ENCODE data around the gene HELZ.
"Not testable (repeated sequence)": the region's sequence is repeated elsewhere in the genome, so short reads cannot be mapped to it uniquely, and the experiment has no call there.

HELZ gene

DNA sequence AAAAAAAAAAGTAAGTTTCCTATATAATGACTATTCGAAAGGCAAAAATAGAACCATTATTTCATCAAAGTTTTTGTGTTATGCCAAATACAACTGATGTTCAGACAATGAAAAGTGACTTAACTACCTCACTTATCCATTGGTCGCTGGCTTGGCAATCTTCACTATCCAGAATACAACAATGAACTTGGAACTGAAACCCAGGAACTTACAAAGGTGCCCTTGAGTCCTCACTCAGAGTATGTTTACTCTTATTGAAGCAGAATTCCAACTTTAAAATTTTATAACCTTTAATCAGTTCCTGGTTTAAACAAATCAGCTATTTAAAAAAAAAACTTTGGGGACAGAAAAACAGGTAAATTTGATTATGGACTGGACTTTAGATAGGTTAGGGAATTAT is 34.1 kb downstream of the HELZ start:
- Histone ChIP-seq H3K4me1 (ENCODE audit: control insufficient read depth, insufficient read depth, low read length, unreplicated experiment) (peaks cover 27% of the 10 kb centered on the region), H2AFZ (ENCODE audit: low read length, unreplicated experiment) (no peak overlapping the region), H3K36me3 (ENCODE audit: insufficient read depth, low read length) (0 out of 2 replicates have a peak, but pooled peaks cover 8% of the 10 kb centered on the region), H3K27ac (ENCODE audit: low read depth, low read length) (no peak overlapping the region), H3K4me3 (ENCODE audit: low read depth, low read length) (no peak overlapping the region), H3K27me3 (ENCODE audit: insufficient read depth, low read length) (no peaks in the 10 kb centered on the region), H3K79me2 (ENCODE audit: control insufficient read depth, insufficient read depth, low read length, unreplicated experiment) (peaks cover 7% of the 10 kb centered on the region)

DNA sequence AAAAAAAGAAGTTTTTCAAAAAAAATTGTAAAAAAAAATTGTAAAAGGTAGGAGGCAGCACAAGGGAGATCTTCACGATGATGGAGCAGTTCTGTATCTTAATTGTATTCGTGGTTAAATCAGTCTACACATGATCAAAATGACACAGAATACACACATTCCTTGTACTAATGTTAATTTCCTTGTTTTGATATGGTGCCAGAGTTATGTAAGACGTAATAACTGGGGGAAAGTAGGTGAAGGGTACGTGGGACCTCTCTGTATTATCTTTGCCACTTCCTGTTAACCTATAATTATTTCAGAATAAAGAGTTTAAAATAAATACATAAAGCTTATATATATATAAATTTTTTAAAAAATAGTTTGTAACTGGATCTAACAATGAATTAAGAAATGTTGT is 36.8 kb downstream of the HELZ start:
- Histone ChIP-seq H3K79me2 (ENCODE audit: control insufficient read depth, insufficient read depth, low read length, unreplicated experiment) (peaks cover 5% of the 10 kb centered on the region), H3K36me3 (ENCODE audit: insufficient read depth, low read length) (peaks cover 14% of the 10 kb centered on the region)

GRCh38 chr17:67203818-67204217 is 41.2 kb downstream of the HELZ start:
- peaks cover 18% of the 10 kb centered on the region for H3K36me3 ChIP-seq (ENCODE audit: insufficient read depth, low read length)
- H3K27ac ChIP-seq (ENCODE audit: low read depth, low read length), result no peak overlapping the region
- peaks cover 3% of the 10 kb centered on the region for H3K4me1 ChIP-seq (ENCODE audit: control insufficient read depth, insufficient read depth, low read length, unreplicated experiment)
- H3K79me2 ChIP-seq (ENCODE audit: control insufficient read depth, insufficient read depth, low read length, unreplicated experiment), result no peaks in the 10 kb centered on the region
- H3K27me3 ChIP-seq (ENCODE audit: insufficient read depth, low read length), result no peaks in the 10 kb centered on the region
- no peak overlapping the region for H3K4me3 ChIP-seq (ENCODE audit: low read depth, low read length)
- no peak overlapping the region for H2AFZ ChIP-seq (ENCODE audit: low read length, unreplicated experiment)

More for the DNA sequence above, 36.8 kb downstream of the HELZ start:
- Histone ChIP-seq H3K4me3 (ENCODE audit: low read depth, low read length) (no peak overlapping the region), H3K27me3 (ENCODE audit: insufficient read depth, low read length) (no peaks in the 10 kb centered on the region), H3K4me1 (ENCODE audit: control insufficient read depth, insufficient read depth, low read length, unreplicated experiment) (peaks cover 21% of the 10 kb centered on the region), H3K27ac (ENCODE audit: low read depth, low read length) (no peak overlapping the region), H2AFZ (ENCODE audit: low read length, unreplicated experiment) (no peak overlapping the region)

- no peaks in the 10 kb centered on the region for H3K4me1 ChIP-seq (ENCODE audit: control insufficient read depth, insufficient read depth, low read length, unreplicated experiment)
- H3K79me2 ChIP-seq (ENCODE audit: control insufficient read depth, insufficient read depth, low read length, unreplicated experiment), result no peaks in the 10 kb centered on the region
- H3K36me3 ChIP-seq (ENCODE audit: insufficient read depth, low read length), result peaks cover 21% of the 10 kb centered on the region
- H3K4me3 ChIP-seq (ENCODE audit: low read depth, low read length), result no peak overlapping the region
- no peaks in the 10 kb centered on the region for H3K27me3 ChIP-seq (ENCODE audit: insufficient read depth, low read length)
- no peak overlapping the region for H2AFZ ChIP-seq (ENCODE audit: low read length, unreplicated experiment)
- no peak overlapping the region for H3K27ac ChIP-seq (ENCODE audit: low read depth, low read length)
Measured at GRCh38 chr17:67202503-67202902, 42.5 kb downstream of the HELZ start.

- Histone ChIP-seq H2AFZ (ENCODE audit: low read length, unreplicated experiment) (no peak overlapping the region), H3K4me3 (ENCODE audit: low read depth, low read length) (no peak overlapping the region), H3K4me1 (ENCODE audit: control insufficient read depth, insufficient read depth, low read length, unreplicated experiment) (no peaks in the 10 kb centered on the region), H3K36me3 (ENCODE audit: insufficient read depth, low read length) (peaks cover 21% of the 10 kb centered on the region), H3K79me2 (ENCODE audit: control insufficient read depth, insufficient read depth, low read length, unreplicated experiment) (no peaks in the 10 kb centered on the region), H3K27me3 (ENCODE audit: insufficient read depth, low read length) (no peaks in the 10 kb centered on the region), H3K27ac (ENCODE audit: low read depth, low read length) (no peak overlapping the region)
Measured at GRCh38 chr17:67200727-67201301, 44.2 kb downstream of the HELZ start.

- Histone ChIP-seq H3K79me2 (ENCODE audit: control insufficient read depth, insufficient read depth, low read length, unreplicated experiment) (no peaks in the 10 kb centered on the region), H3K36me3 (ENCODE audit: insufficient read depth, low read length) (peaks cover 26% of the 10 kb centered on the region), H3K27me3 (ENCODE audit: insufficient read depth, low read length) (no peaks in the 10 kb centered on the region), H2AFZ (ENCODE audit: low read length, unreplicated experiment) (no peak overlapping the region), H3K4me1 (ENCODE audit: control insufficient read depth, insufficient read depth, low read length, unreplicated experiment) (no peaks in the 10 kb centered on the region), H3K27ac (ENCODE audit: low read depth, low read length) (no peak overlapping the region), H3K4me3 (ENCODE audit: low read depth, low read length) (no peak overlapping the region)
Measured at GRCh38 chr17:67198131-67198530, 46.9 kb downstream of the HELZ start.

DNA sequence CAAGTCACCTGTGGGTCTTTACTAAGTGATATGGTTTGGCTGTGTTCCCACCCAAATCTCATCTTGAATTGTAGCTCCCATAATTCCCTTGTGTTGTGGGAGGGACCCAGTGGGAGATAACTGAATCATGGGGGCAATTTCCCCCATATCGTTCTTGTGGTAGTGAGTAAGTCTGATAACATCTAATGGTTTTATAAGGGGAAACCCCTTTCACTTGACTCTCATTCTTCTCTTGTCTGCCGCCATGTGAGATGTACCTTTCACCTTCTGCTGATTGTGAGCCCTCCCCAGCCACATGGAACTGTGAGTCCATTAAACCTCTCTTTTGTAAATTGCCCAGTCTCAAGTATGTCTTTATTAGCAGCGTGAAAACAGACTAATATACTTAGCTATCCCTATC is 48.0 kb downstream of the HELZ start:
- peaks cover 24% of the 10 kb centered on the region for H3K36me3 ChIP-seq (ENCODE audit: insufficient read depth, low read length)
- H3K27ac ChIP-seq (ENCODE audit: low read depth, low read length); H2AFZ ChIP-seq (ENCODE audit: low read length, unreplicated experiment); H3K4me1 ChIP-seq (ENCODE audit: control insufficient read depth, insufficient read depth, low read length, unreplicated experiment); H3K4me3 ChIP-seq (ENCODE audit: low read depth, low read length); H3K79me2 ChIP-seq (ENCODE audit: control insufficient read depth, insufficient read depth, low read length, unreplicated experiment); H3K27me3 ChIP-seq (ENCODE audit: insufficient read depth, low read length): not testable (repeated sequence)

DNA sequence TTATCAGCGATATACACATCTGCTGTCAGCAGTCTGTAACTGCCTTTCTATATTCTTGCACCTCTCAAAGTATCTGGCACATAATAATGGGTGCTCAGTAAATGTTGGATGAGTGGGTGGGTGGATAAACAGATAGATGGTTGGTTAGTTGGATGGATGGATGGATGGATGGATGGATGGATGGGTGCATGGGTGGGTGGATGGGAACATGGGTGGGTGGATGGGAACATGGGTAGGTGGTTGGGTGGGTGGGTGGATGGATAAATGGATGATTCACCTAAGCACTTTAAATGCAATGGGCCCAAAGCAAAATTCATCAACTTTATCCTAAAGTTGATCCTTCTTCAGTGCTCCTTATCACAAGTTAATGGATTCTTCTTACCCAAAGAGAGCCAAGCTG is 48.6 kb downstream of the HELZ start:
- no peak overlapping the region for H3K4me3 ChIP-seq (ENCODE audit: low read depth, low read length)
- no peaks in the 10 kb centered on the region for H3K27me3 ChIP-seq (ENCODE audit: insufficient read depth, low read length)
- H3K4me1 ChIP-seq (ENCODE audit: control insufficient read depth, insufficient read depth, low read length, unreplicated experiment), result no peaks in the 10 kb centered on the region
- H3K79me2 ChIP-seq (ENCODE audit: control insufficient read depth, insufficient read depth, low read length, unreplicated experiment), result no peaks in the 10 kb centered on the region
- no peak overlapping the region for H3K27ac ChIP-seq (ENCODE audit: low read depth, low read length)
- H3K36me3 ChIP-seq (ENCODE audit: insufficient read depth, low read length), result peaks cover 22% of the 10 kb centered on the region
- no peak overlapping the region for H2AFZ ChIP-seq (ENCODE audit: low read length, unreplicated experiment)

GRCh38 chr17:67194134-67194533 is 50.9 kb downstream of the HELZ start:
- no peak overlapping the region for H3K27ac ChIP-seq (ENCODE audit: low read depth, low read length)
- peaks cover 24% of the 10 kb centered on the region for H3K36me3 ChIP-seq (ENCODE audit: insufficient read depth, low read length)
- H3K79me2 ChIP-seq (ENCODE audit: control insufficient read depth, insufficient read depth, low read length, unreplicated experiment), result no peaks in the 10 kb centered on the region
- no peak overlapping the region for H3K4me3 ChIP-seq (ENCODE audit: low read depth, low read length)
- no peaks in the 10 kb centered on the region for H3K27me3 ChIP-seq (ENCODE audit: insufficient read depth, low read length)
- H2AFZ ChIP-seq (ENCODE audit: low read length, unreplicated experiment), result no peak overlapping the region
- no peaks in the 10 kb centered on the region for H3K4me1 ChIP-seq (ENCODE audit: control insufficient read depth, insufficient read depth, low read length, unreplicated experiment)

- no peak overlapping the region for H3K4me3 ChIP-seq (ENCODE audit: low read depth, low read length)
- no peaks in the 10 kb centered on the region for H3K27me3 ChIP-seq (ENCODE audit: insufficient read depth, low read length)
- no peaks in the 10 kb centered on the region for H3K79me2 ChIP-seq (ENCODE audit: control insufficient read depth, insufficient read depth, low read length, unreplicated experiment)
- no peak overlapping the region for H2AFZ ChIP-seq (ENCODE audit: low read length, unreplicated experiment)
- no peaks in the 10 kb centered on the region for H3K4me1 ChIP-seq (ENCODE audit: control insufficient read depth, insufficient read depth, low read length, unreplicated experiment)
- H3K27ac ChIP-seq (ENCODE audit: low read depth, low read length), result no peak overlapping the region
- H3K36me3 ChIP-seq (ENCODE audit: insufficient read depth, low read length), result peaks cover 20% of the 10 kb centered on the region
Measured at GRCh38 chr17:67187927-67188326, 57.1 kb downstream of the HELZ start.

DNA sequence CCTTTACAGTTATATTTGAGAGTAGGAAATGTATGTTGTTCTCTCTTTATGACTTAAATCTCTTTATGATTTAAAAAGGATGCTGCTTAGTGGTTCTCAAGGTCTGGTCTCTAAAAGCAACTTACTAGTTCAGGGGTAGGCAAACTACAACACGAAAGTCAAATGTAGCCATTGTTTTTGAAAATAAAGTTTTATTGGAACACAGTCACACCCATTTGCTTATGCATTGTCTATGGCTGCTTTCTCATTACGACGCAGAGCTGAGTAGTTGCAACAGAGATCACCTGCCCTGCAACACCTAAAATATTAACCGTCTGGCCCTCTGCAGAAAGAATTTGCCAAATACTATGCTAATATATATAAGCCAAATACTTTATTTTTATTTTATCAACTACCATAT is 58.2 kb downstream of the HELZ start:
- Histone ChIP-seq H3K27me3 (ENCODE audit: insufficient read depth, low read length) (no peaks in the 10 kb centered on the region), H2AFZ (ENCODE audit: low read length, unreplicated experiment) (no peak overlapping the region), H3K36me3 (ENCODE audit: insufficient read depth, low read length) (peaks cover 20% of the 10 kb centered on the region), H3K27ac (ENCODE audit: low read depth, low read length) (no peak overlapping the region), H3K4me1 (ENCODE audit: control insufficient read depth, insufficient read depth, low read length, unreplicated experiment) (no peaks in the 10 kb centered on the region), H3K79me2 (ENCODE audit: control insufficient read depth, insufficient read depth, low read length, unreplicated experiment) (no peaks in the 10 kb centered on the region), H3K4me3 (ENCODE audit: low read depth, low read length) (no peak overlapping the region)
